T-helper 2 cell treated with Interferon-gamma antibody and Interleukin-4, amounts not matched to agents 5 μg/mL and 100 μg/mL, for 36 hours (primary cell): ENCODE data around the gene CEACAM3.
"Not testable (repeated sequence)": the region's sequence is repeated elsewhere in the genome, so short reads cannot be mapped to it uniquely, and the experiment has no call there.

Source experiments
- DNase-seq: peaks from one replicate; pipeline ENCODE4 v3.0.0; 2021; ENCODE audit warnings: low spot score
- H3K27ac Mint-ChIP-seq: one replicate; pipeline ENCODE4 v1.8.0; 2021; ENCODE audit warnings: mild to moderate bottlenecking, mixed read lengths
- H3K27me3 Mint-ChIP-seq: one replicate; pipeline ENCODE4 v1.8.0; 2021; ENCODE audit warnings: low read depth, mixed read lengths
- H3K36me3 Mint-ChIP-seq: one replicate; pipeline ENCODE4 v1.8.0; 2021; ENCODE audit warnings: low read depth, mixed read lengths
- H3K4me1 Mint-ChIP-seq: one replicate; pipeline ENCODE4 v1.8.0; 2021; ENCODE audit warnings: low read depth, mixed read lengths
- H3K4me3 Mint-ChIP-seq: one replicate; pipeline ENCODE4 v1.8.0; 2022; ENCODE audit warnings: mild to moderate bottlenecking, moderate library complexity, mixed read lengths
- H3K9me3 Mint-ChIP-seq: one replicate; pipeline ENCODE4 v1.8.0; 2021; ENCODE audit warnings: mixed read lengths

Gene CEACAM3

GRCh38 chr19:41796362-41796761, at the start of gene CEACAM3:
TSS of gene CEACAM3 (plus strand) at chr19:41796587. CDS start at chr19:41796678, 91 bp downstream.
- Mint-ChIP-seq H3K4me3 (no peak within 1 kb of the TSS), H3K36me3 (no peaks in the 10 kb centered on the region), H3K27ac (no peak within 1 kb of the TSS), H3K9me3 (no peaks in the 10 kb centered on the region), H3K4me1 (peaks cover 5% of the 10 kb centered on the region), H3K27me3 (peaks cover 28% of the 10 kb centered on the region)
- DNase-seq = no peak

- DNase-seq = peak; percentile 31
- H3K4me3 Mint-ChIP-seq = no peak overlapping the region
- no peaks in the 10 kb centered on the region for H3K9me3 Mint-ChIP-seq
- no peak overlapping the region for H3K27ac Mint-ChIP-seq
- H3K4me1 Mint-ChIP-seq = no peaks in the 10 kb centered on the region
- no peaks in the 10 kb centered on the region for H3K36me3 Mint-ChIP-seq
- peaks cover 55% of the 10 kb centered on the region for H3K27me3 Mint-ChIP-seq
Observed at GRCh38 chr19:41746593-41747227, 49.7 kb upstream of the CEACAM3 start.

GRCh38 chr19:41748012-41748411, 48.4 kb upstream of the CEACAM3 start:
- DNase-seq = no peak
- no peaks in the 10 kb centered on the region for H3K4me1 Mint-ChIP-seq
- no peak overlapping the region for H3K27ac Mint-ChIP-seq
- H3K9me3 Mint-ChIP-seq = no peaks in the 10 kb centered on the region
- H3K4me3 Mint-ChIP-seq = no peak overlapping the region
- no peaks in the 10 kb centered on the region for H3K36me3 Mint-ChIP-seq
- H3K27me3 Mint-ChIP-seq = peaks cover 63% of the 10 kb centered on the region

GRCh38 chr19:41750248-41751134, 45.9 kb upstream of the CEACAM3 start:
- not testable (repeated sequence) for H3K9me3 Mint-ChIP-seq, H3K36me3 Mint-ChIP-seq, H3K27ac Mint-ChIP-seq, DNase-seq, H3K4me3 Mint-ChIP-seq, H3K4me1 Mint-ChIP-seq
- peaks cover 51% of the 10 kb centered on the region for H3K27me3 Mint-ChIP-seq

GRCh38 chr19:41753159-41753558, 43.2 kb upstream of the CEACAM3 start:
- Mint-ChIP-seq H3K36me3 (no peaks in the 10 kb centered on the region), H3K27me3 (peaks cover 35% of the 10 kb centered on the region)

GRCh38 chr19:41753936-41754529, 42.4 kb upstream of the CEACAM3 start:
- H3K27me3 Mint-ChIP-seq = peaks cover 39% of the 10 kb centered on the region
- H3K27ac Mint-ChIP-seq = no peak overlapping the region
- H3K36me3 Mint-ChIP-seq = no peaks in the 10 kb centered on the region
- no peaks in the 10 kb centered on the region for H3K9me3 Mint-ChIP-seq
- peak; percentile 51 for DNase-seq
- no peak overlapping the region for H3K4me3 Mint-ChIP-seq
- peaks cover 3% of the 10 kb centered on the region for H3K4me1 Mint-ChIP-seq

More at GRCh38 chr19:41753159-41753558, 43.2 kb upstream of the CEACAM3 start:
- peaks cover 3% of the 10 kb centered on the region for H3K4me1 Mint-ChIP-seq
- no peaks in the 10 kb centered on the region for H3K9me3 Mint-ChIP-seq
- no peak overlapping the region for H3K4me3 Mint-ChIP-seq
- DNase-seq = peak; percentile 45
- H3K27ac Mint-ChIP-seq = no peak overlapping the region

GRCh38 chr19:41755328-41755913, 41.0 kb upstream of the CEACAM3 start, which contains the start of gene CEACAM6:
TSS of gene CEACAM6 (plus strand) at chr19:41755530. CDS start at chr19:41755639, 109 bp downstream.
- H3K4me1 Mint-ChIP-seq = peaks cover 3% of the 10 kb centered on the region
- H3K9me3 Mint-ChIP-seq = no peaks in the 10 kb centered on the region
- no peak within 1 kb of the TSS for H3K4me3 Mint-ChIP-seq
- DNase-seq = no peak
- no peaks in the 10 kb centered on the region for H3K36me3 Mint-ChIP-seq
- H3K27me3 Mint-ChIP-seq = peaks cover 51% of the 10 kb centered on the region
- H3K27ac Mint-ChIP-seq = no peak within 1 kb of the TSS

GRCh38 chr19:41758846-41759245, 37.5 kb upstream of the CEACAM3 start:
- no peaks in the 10 kb centered on the region for H3K36me3 Mint-ChIP-seq
- H3K9me3 Mint-ChIP-seq = no peaks in the 10 kb centered on the region
- H3K4me3 Mint-ChIP-seq = no peak overlapping the region
- DNase-seq = no peak
- peaks cover 49% of the 10 kb centered on the region for H3K27me3 Mint-ChIP-seq
- H3K27ac Mint-ChIP-seq = no peak overlapping the region
- H3K4me1 Mint-ChIP-seq = peaks cover under 1% of the 10 kb centered on the region

- no peaks in the 10 kb centered on the region for H3K36me3 Mint-ChIP-seq
- peaks cover 40% of the 10 kb centered on the region for H3K27me3 Mint-ChIP-seq
- H3K9me3 Mint-ChIP-seq = no peaks in the 10 kb centered on the region
- no peak for DNase-seq
- no peaks in the 10 kb centered on the region for H3K4me1 Mint-ChIP-seq
- no peak overlapping the region for H3K27ac Mint-ChIP-seq
- H3K4me3 Mint-ChIP-seq = no peak overlapping the region
Observed at GRCh38 chr19:41767115-41767514, 29.3 kb upstream of the CEACAM3 start.

GRCh38 chr19:41768105-41768504, 28.3 kb upstream of the CEACAM3 start:
- not testable (repeated sequence) for H3K4me3 Mint-ChIP-seq, H3K36me3 Mint-ChIP-seq, H3K9me3 Mint-ChIP-seq, H3K27ac Mint-ChIP-seq, DNase-seq, H3K4me1 Mint-ChIP-seq
- peaks cover 40% of the 10 kb centered on the region for H3K27me3 Mint-ChIP-seq

GRCh38 chr19:41769608-41770007, 26.8 kb upstream of the CEACAM3 start:
- Mint-ChIP-seq H3K4me1 (peaks cover 16% of the 10 kb centered on the region), H3K9me3 (no peaks in the 10 kb centered on the region), H3K36me3 (no peaks in the 10 kb centered on the region), H3K4me3 (no peak overlapping the region), H3K27me3 (peaks cover 47% of the 10 kb centered on the region), H3K27ac (no peak overlapping the region)
- no peak for DNase-seq

GRCh38 chr19:41771410-41771809, 25.0 kb upstream of the CEACAM3 start:
- H3K4me1 Mint-ChIP-seq = peaks cover 23% of the 10 kb centered on the region
- no peak overlapping the region for H3K27ac Mint-ChIP-seq
- H3K4me3 Mint-ChIP-seq = no peak overlapping the region
- H3K27me3 Mint-ChIP-seq = peaks cover 50% of the 10 kb centered on the region
- no peak for DNase-seq
- H3K36me3 Mint-ChIP-seq = no peaks in the 10 kb centered on the region
- no peaks in the 10 kb centered on the region for H3K9me3 Mint-ChIP-seq

- H3K9me3 Mint-ChIP-seq = no peaks in the 10 kb centered on the region
- H3K4me1 Mint-ChIP-seq = peaks cover 23% of the 10 kb centered on the region
- DNase-seq = peak; percentile 10
- no peaks in the 10 kb centered on the region for H3K36me3 Mint-ChIP-seq
- H3K27me3 Mint-ChIP-seq = peaks cover 69% of the 10 kb centered on the region
- peak overlapping the region; percentile 45 for H3K4me3 Mint-ChIP-seq
- no peak overlapping the region for H3K27ac Mint-ChIP-seq
Observed at GRCh38 chr19:41774515-41774980, 21.8 kb upstream of the CEACAM3 start.
